Measurements from ENCODE around the gene EEF1AKMT1.

- TF ChIP-seq CTCF (IDR thresholded peaks at IDR 0.05) (no peak), POLR2A (IDR thresholded peaks at IDR 0.05) (no peak)
Measured at GRCh38 chr13:20699715-20700114, 74.0 kb downstream of the EEF1AKMT1 start.

Data from heart left ventricle (tissue), 13 donors.